Ovary (tissue), 9 donors: ENCODE results near the gene RBM23. TPM values are rescaled to one million over a fixed set of nuclear protein-coding genes. Genes with fewer than 3 reads are reported as not detected.

ENCODE experiments used
- DNase-seq, 5 donors: peaks; one replicate each; pipeline ENCODE4 v3.0.0-alpha.2; 2019 to 2020
- H3K27ac ChIP-seq, 2 donors: fragments of 200-600 bp; one replicate each; pipeline versions ENCODE4 v1.5.1 to v1.8.0; 2019 to 2022
- H3K27me3 ChIP-seq: fragments of 200-600 bp; one replicate; pipeline ENCODE4 v1.8.0; 2022
- H3K36me3 ChIP-seq: fragments of 200-600 bp; sonication (generic); one replicate; pipeline ENCODE4 v1.5.1; 2019
- H3K4me1 ChIP-seq: one replicate; pipeline ENCODE4 v1.8.1; 2013; ENCODE audit warnings: mild to moderate bottlenecking, moderate library complexity; ENCODE audit not compliant: insufficient read depth
- H3K4me3 ChIP-seq: fragments of 200-600 bp; sonication (generic); one replicate; pipeline ENCODE4 v1.5.1; 2017
- H3K9me3 ChIP-seq, 2 donors: fragments of 200-600 bp in 1 of 2; sonication (generic) in 1 of 2; one replicate each; pipeline versions ENCODE4 v1.5.1 to v1.8.1; 2013 to 2019; ENCODE audit warnings: mild to moderate bottlenecking in 1 of 2, moderate library complexity in 1 of 2
- CTCF ChIP-seq, 3 donors: fragments of 450-650 bp in 2 of 3; fragments of 200-600 bp in 1 of 3; IDR thresholded peaks; one replicate each; pipeline versions ENCODE4 v1.5.1 to v1.8.0; 2016 to 2022; ENCODE audit warnings: antibody characterized with exemption in 3 of 3, mild to moderate bottlenecking in 1 of 3
- EP300 ChIP-seq: sonication (generic); formaldehyde crosslinking; IDR thresholded peaks from one replicate; pipeline ENCODE4 v1.6.1; 2017; ENCODE audit warnings: antibody characterized with exemption
- POLR2A ChIP-seq: fragments of 450-650 bp; IDR thresholded peaks from one replicate; pipeline ENCODE4 v1.6.1; 2017; ENCODE audit warnings: antibody characterized with exemption, mild to moderate bottlenecking, moderate library complexity
- WGBS, 3 donors: extraction: QIAGEN DNeasy Blood & Tissue Kit in 1 of 3; methylation state at CpG; one replicate each; pipeline versions ENCODE4 v1.1.5 to v1.1.7; 2013 to 2017; 5-methylcytosine and 5-hydroxymethylcytosine counted together
- intact Hi-C, 4 donors: fragments of 100-400 bp; cut with DNase I; formaldehyde crosslinking; loops; one replicate each; pipeline versions ENCODE4 v1.11.0 to v1.15.1; 2022 to 2023
- polyA plus RNA-seq, 2 donors: library from polyadenylated mRNA; stranded (reverse); fragments of 200-250 nt in 1 of 2; fragments of 350-450 nt in 1 of 2; fragmentation: Illumina TruSeq in 1 of 2; extraction: RNeasy Lipid Tissue Mini Kit (QIAGEN cat#74804) in 1 of 2; gene quantifications; one replicate each; pipeline ENCODE4 v1.2.3, GENCODE V29; 2013 to 2014
- total RNA-seq, 7 donors: library from RNA; depleted of rRNA in 2 of 7; stranded (reverse); fragments of >200 nt in 2 of 7; fragmentation: NEBNext Ultra II Directional in 3 of 7; extraction: Animal tissue kit (Norgen Biotek cat#: 25700) in 3 of 7; gene quantifications; one replicate each; pipeline versions ENCODE4 v1.1.0 to v1.2.4, GENCODE V29; 2016 to 2023
- donor health status: DM: no; HTN: no; CAD: no; lungs with moderate emphysema.
- donor health status: DM: no; HTN: no; CAD: no.
- donor health status: Bipolar disorder and iron deficiency.
- donor health status: DM: yes; HTN: yes; CAD: no.
- donor health status: DM: no; HTN: no; CAD: no.
- donor health status: DM: yes; HTN: yes; CAD: no.

Gene RBM23
- total and polyA plus RNA-seq, 9 donors, result 57.0 to 244 (median 105) TPM

GRCh38 chr14:22903742-22904087 lies 15.2 kb downstream of the RBM23 start:
- TF ChIP-seq POLR2A, result no peak
- no peak for TF ChIP-seq EP300
- no peak for TF ChIP-seq CTCF (IDR thresholded peaks at IDR 0.05)
- Histone ChIP-seq H3K27ac (no peak overlapping the region), H3K9me3 (no peaks in the 10 kb centered on the region), H3K27me3 (no peaks in the 10 kb centered on the region), H3K4me3 (no peak overlapping the region), H3K36me3 (no peaks in the 10 kb centered on the region), H3K4me1 (peaks cover 1% of the 10 kb centered on the region)
- WGBS, 3 donors, result 81 to 85% (median 82%) methylated on average over 2 of the region's 2 CpGs
- intact Hi-C loops, result no loop called here
- DNase-seq, result no peak

- H3K9me3 ChIP-seq, result no peaks in the 10 kb centered on the region
- H3K27me3 ChIP-seq, result no peaks in the 10 kb centered on the region
- no peak overlapping the region for H3K4me3 ChIP-seq
- TF ChIP-seq CTCF (IDR thresholded peaks at IDR 0.05) (no peak), POLR2A (no peak), EP300 (no peak)
- intact Hi-C loops, result no loop called here
- DNase-seq, result no peak
- 90 to 93% (median 91%) methylated on average over 7 of the region's 7 CpGs for WGBS, 3 donors
- H3K4me1 ChIP-seq, result peaks cover 1% of the 10 kb centered on the region
- no peak overlapping the region for H3K27ac ChIP-seq
- no peaks in the 10 kb centered on the region for H3K36me3 ChIP-seq
Observed at GRCh38 chr14:22901799-22902198, 17.1 kb downstream of the RBM23 start.

- Histone ChIP-seq H3K27me3 (no peaks in the 10 kb centered on the region), H3K4me3 (no peak overlapping the region), H3K4me1 (peaks cover 1% of the 10 kb centered on the region), H3K9me3 (no peaks in the 10 kb centered on the region), H3K27ac (no peak overlapping the region), H3K36me3 (no peaks in the 10 kb centered on the region)
- no peak for DNase-seq
- no peak for TF ChIP-seq EP300
- TF ChIP-seq CTCF (IDR thresholded peaks at IDR 0.05), result peak in 2 of 3 donors; percentile 14 to 22
- WGBS, 3 donors, result 28 to 40% (median 31%) methylated on average over 3 of the region's 3 CpGs
- intact Hi-C loops, result no loop called here
Observed at GRCh38 chr14:22900081-22900799, 18.7 kb downstream of the RBM23 start.

GRCh38 chr14:22898302-22899090 lies 20.5 kb downstream of the RBM23 start:
- Histone ChIP-seq H3K27ac (no peak overlapping the region), H3K4me1 (peaks cover 1% of the 10 kb centered on the region), H3K27me3 (no peaks in the 10 kb centered on the region), H3K9me3 (no peaks in the 10 kb centered on the region), H3K4me3 (no peak overlapping the region), H3K36me3 (no peaks in the 10 kb centered on the region)
- WGBS, 3 donors, result 47 to 53% (median 52%) methylated on average over 8 of the region's 8 CpGs
- intact Hi-C loops, result no loop called here
- DNase-seq, result no peak
- no peak for TF ChIP-seq CTCF (IDR thresholded peaks at IDR 0.05)
- TF ChIP-seq EP300, result no peak
- TF ChIP-seq POLR2A, result no peak
